ENCODE results near the gene SWAP70.
"Not testable (repeated sequence)": the region's sequence is repeated elsewhere in the genome, so short reads cannot be mapped to it uniquely, and the experiment has no call there.

SWAP70 gene

DNA sequence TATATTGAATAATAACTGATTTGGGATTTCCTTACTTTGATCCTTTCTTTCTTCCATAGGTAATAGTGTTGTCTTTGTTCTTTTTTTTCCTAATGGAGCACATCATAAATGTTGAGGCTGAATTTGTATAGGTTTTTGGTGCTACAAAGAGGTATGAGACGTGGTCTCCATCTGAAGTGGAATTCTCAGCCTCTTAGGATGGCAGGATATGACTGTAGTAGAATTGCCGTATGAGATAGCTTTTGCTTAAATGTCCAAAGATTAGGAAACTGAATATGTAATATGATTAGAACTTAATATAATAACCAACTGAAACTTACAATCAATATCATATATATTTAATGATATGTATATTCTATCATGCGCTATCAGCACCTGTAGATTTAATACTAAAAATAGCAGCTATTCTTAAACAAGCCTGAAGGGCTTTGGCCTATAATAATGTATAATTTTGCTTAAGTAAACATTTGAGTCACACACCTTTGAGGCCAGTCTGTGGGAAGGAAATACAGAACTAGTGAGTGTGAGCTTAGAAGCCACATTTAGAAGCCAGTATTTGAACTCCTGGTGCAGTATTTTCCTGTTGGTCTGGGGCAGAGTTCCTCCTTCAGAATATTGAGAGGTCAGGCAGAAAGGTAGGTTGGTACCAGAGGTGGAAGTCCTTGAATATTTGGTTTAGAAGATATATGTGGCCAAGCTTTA is 62.6 kb downstream of the SWAP70 start:
- DNase-seq: no peak

DNA sequence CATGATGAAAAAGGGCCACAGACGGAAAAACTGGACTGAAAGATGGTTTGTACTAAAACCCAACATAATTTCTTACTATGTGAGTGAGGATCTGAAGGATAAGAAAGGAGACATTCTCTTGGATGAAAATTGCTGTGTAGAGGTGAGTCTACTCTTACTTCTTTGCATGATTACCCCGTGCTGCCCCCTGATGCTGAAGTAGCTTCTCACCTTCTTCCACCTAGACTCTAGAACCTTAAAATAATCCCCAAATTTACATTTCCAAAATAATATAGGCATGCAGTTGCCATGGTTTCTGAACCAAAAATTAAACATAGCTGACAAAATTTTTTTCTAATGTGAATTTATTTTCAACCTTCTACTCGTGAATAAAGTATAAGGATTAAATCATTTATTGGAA is 64.2 kb downstream of the SWAP70 start:
- no peak for DNase-seq

DNA sequence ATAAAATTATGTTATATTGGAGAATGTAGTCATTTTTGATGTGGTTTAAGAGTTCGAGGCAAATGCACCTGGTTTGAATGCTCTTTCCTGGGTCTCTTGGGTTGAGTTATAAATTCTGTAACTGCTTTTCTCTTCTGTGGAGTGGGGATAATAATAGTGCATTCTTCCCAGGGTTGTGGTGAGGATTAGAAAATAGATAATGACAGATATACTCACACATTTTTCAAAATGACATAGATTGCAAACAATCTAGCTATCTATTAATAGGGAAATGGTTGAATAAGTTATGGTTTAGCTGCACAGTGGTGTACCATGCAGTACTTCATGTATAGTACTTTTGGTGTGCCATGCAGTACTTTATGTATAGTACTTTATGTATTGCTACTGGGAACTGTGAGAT is 67.4 kb downstream of the SWAP70 start:
- DNase-seq: no peak

DNA sequence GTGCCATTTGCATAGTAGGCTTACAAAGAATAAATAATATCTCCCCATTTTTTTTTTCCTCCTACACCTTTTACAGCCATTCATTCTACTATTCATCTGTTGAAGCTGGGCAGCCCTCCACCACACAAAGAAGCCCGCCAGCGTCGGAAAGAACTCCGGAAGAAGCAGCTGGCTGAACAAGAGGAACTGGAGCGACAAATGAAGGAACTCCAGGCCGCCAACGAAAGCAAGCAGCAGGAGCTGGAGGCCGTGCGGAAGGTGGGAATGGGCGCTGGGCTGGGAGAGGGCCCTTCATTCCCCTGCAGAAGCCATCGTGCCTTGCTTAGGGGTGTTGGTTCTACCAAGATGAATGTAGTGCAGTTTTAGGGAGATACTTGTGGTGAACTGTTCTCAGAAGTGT is 68.6 kb downstream of the SWAP70 start:
- DNase-seq: no peak

DNA sequence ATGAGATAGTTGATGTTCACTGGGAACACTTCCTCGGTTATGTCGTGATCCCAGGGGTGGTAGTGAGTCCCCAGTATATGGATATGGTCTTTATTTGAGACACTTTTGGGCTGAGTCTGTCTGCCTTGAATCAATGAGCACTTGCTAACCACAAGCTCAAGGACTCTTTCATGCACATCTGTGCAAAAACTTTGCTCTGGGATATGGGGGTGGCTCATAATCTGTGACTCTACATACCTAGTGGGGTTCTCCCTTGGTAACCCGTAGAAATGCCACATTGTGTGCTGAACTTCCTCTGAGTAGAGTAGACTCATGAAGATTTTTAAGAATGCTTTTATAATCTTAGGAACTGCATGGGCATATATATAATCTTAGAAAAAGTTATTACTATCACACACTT is 69.3 kb downstream of the SWAP70 start:
- DNase-seq: no peak

DNA sequence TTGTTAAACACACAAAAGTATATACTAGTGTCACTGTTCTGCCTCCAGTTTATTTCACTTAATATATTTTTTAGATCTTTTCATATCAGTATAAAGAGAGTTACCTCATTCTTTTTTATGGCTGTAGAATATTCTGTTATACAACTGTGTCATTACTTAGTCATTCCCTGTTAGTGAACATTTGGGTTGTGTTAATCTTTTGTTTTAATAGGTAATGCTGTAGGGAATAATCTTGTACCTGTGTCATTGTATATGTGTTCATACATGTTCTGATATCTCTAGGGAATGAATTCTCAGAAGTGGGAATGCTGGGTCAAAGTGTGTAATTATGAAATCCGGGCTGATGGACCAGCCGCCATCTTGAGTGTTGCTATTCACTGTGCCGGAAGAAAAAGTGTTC is 71.4 kb downstream of the SWAP70 start:
- DNase-seq: no peak

DNA sequence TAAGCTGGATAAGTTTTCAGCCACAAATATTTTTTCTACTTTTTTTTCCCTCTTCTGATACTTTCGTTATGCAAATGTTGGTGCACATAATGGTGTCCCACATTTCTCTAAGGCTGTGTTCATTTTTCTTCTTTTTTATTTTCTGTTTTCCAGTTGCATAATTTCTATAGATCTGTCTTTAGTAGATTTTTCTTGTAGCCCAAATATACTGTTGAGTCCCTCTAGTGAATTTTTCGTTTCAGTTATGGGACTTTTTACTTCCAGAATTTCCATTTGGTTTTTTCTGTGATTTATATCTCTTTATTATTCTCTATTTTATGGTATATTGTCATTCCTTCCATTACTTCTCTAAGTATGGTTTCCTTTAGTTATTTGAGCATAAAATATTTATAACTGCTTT is 72.0 kb downstream of the SWAP70 start:
- no peak for DNase-seq

DNA sequence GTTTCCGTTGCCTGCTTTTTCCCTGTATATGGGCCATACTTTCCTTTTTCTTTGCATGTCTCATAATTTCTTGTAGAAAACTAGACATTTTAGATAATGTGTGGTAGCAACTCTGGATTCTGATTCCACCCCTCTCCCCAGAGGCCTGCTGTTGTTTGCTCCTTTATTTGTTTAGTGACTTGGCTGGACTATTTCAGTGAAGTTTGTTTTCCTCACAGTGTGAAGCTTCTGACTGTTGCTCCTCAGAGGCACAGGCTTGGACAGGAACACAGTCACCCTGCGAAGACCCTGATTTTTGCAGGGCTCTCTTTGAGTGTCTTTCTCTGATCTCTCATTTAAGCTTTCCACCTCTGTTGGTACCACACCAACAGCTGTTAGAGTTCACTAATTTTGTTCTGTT is 72.5 kb downstream of the SWAP70 start:
- no peak for DNase-seq

DNA sequence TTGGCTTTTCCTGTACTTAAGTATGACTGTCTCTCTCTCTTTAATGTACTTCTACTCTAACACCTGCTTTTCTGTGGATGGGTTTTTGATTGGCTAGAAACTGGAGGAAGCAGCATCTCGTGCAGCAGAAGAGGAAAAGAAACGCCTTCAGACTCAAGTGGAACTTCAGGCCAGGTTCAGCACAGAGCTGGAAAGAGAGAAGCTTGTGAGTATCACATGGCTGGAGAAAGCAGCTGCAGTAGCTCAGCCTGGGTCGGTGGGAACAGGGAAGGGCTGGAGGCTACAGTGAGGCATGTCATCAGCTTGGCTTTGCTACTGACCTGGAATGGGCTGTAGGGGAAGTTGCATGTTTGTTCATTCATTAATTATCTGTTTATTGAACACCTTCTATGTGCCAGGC is 74.2 kb downstream of the SWAP70 start:
- DNase-seq: no peak

DNA sequence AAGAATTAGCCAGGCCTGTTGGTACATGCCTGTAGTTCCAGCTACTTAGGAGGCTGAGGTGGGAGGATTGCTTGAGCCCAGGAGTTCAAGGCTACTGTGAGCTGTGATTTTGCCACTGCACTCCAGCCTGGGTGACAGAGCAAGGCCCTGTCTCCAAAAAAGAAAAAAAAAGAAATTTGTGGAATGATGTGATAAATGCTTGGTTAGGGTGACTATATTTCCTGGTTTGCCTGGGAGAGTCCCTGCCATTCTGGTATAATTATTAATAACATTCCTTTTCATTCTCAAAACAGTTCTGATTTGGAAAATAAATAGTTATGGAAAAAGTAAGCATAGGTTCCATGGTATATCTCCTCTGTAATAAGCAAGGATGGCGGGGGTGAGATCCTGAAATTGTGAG is 74.8 kb downstream of the SWAP70 start:
- DNase-seq: no peak

DNA sequence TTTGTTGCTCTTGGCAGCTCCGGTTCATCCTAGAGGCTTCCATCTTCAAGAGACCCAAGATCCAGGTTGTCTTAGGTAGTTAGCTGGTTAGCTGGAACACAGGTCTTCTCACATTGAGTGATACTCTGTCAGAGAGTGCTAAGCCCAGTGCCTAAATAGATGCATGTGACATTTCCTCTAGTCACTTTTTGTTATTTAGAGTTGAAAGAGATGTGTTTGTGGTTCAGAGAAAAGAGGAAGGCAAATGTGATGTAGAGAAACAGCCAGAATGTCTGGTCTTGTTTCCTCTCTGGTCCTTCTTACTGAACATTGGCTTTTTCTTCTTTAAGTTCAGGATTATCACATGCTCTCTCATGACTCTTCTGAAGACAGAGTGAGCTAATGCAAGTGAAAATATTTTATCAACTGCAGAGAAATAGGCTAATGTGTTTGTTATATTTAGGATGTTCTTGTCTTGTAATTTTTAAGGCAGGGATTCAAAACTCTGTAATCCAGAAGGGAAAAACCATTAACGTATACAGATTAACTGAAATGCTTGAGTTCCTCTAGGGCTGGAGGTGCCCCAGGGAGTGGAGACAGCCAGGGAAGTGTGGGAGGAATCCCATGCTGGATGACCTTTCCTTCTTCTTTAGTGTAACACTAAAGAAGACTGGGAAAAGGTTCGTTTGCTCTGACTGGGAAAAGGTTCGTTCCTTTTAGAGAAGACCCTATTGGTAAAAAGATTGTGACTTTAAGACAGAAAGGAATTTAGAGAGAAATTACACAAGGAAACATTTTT is 75.4 kb downstream of the SWAP70 start:
- DNase-seq: no peak

DNA sequence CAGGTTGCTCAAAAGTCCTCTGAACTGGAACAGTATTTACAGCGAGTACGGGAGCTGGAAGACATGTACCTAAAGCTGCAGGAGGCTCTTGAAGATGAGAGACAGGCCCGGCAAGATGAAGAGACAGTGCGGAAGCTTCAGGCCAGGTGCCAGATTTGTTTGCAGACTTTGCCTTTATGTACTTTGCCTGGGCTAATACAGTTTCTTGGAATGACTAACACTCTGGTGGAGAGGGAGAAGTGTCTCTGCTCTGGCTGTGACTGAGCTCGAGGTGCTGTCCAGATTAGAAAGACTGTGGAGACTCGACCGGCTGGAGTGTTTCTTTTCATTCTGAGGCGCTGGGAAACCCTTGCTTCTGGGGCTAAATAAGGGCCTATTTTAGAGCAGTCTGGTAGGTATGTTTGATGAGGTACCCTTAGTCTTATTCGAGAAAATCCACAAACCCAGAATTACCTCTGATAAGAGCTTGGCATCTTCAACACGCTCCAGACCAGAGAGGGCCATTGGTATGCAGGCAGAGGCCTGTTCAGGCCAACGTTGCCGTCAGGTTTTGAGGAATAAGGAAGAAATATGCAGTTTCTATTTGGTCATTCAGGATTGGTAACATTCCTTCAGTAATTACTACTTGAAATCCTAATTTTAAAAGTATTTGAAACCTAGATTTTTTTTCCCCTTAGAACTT is 76.5 kb downstream of the SWAP70 start:
- no peak for DNase-seq

DNA sequence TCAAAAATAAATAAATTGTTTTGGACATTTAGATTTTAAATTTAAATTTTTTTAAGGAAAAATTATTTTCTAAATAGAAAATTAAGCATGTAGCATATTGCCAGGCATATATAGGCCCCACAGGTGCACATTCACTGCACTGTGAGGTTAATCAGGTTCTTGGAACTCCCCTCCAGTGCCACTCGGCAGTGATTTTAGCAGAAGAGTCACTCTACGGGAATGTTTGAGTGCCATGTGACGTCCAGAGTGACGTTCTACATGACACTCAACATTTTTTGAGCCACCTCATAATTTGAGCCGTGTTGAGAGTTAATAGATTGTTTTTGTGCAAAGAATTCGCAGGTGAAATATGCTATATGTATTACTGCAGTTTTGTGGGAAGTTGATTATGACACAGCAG is 77.4 kb downstream of the SWAP70 start:
- no peak for DNase-seq

DNA sequence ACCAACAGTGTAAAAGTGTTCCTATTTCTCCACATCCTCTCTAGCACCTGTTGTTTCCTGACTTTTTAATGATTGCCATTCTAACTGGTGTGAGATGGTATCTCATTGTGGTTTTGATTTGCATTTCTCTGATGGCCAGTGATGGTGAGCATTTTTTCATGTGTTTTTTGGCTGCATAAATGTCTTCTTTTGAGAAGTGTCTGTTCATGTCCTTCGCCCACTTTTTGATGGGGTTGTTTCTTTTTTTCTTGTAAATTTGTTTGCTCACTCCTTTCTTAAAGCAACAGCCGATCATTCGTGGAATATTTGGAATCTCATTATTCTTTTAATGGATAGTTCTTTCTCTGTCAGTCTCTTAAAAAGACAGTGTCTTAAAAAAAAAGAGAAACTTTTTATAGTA is 79.6 kb downstream of the SWAP70 start:
- not testable (repeated sequence) for DNase-seq

DNA sequence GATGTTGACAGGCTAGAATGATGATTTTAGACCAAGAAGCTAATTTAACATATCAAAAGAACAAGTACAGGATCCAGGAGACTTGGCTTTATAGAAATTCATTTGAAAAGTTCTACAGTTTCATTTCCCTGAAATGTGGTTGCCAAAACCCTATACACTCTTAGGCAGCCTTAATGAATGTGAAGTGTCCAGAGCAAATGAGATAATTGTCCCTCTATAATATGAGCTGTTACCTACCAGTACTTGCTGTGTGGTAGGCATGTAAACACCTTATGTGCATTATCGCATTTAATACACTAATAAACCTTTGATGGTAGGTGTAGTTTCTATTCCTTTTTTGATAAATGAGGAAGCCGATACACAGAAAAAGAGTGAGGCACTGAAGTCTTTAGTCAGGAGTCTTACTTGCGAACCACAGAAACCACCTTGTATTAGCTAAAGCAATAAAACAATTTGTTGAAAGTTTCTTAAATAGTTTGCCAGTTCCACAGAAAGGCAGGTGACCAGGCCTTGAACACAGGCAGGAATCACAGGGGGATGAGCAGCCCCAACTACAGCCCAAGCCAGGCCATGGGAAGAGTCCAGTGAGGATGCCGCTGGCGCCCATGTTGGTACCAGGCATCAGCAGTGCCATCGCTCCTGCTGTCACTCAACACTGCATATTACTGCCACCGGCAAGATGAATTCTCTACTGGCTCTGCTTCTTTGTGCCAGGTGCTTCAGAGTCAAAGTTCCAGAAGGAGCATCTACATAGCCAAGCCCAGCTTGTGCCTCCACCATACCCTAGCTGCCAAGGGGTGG is 81.7 kb downstream of the SWAP70 start:
- DNase-seq: no peak

DNA sequence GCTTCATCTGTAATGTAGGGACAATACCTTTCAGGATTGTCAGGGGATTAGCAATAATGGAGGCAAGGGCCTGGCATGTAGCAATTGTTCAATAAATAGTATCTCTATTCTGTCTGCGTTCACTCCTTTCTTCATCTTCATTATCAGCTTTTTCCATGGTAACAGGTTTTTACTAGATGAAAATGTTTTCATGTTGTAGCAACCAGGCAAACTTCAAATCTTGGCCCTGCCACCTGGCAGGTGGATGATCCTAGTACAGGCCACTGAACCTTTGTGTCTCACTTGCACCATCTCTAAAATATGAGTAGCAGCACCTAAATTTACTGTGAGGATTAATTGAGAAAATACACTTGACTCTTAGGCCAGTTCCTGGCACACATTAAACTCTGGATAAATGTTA is 83.4 kb downstream of the SWAP70 start:
- DNase-seq: no peak

DNA sequence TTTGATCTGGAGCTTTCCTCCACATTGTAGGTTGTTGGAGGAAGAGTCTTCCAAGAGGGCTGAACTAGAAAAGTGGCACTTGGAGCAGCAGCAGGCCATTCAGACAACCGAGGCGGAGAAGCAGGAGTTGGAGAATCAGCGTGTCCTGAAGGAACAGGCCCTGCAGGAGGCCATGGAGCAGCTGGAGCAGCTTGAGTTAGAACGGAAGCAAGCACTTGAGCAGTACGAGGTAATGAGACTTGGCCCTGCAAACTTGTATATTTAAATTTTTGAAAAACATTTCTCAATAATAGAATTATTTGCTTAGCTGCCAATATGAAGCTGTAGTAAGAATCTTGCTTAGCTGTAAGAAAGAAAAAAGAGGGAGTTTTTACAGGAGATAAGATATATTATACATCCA is 84.0 kb downstream of the SWAP70 start:
- DNase-seq: no peak

DNA sequence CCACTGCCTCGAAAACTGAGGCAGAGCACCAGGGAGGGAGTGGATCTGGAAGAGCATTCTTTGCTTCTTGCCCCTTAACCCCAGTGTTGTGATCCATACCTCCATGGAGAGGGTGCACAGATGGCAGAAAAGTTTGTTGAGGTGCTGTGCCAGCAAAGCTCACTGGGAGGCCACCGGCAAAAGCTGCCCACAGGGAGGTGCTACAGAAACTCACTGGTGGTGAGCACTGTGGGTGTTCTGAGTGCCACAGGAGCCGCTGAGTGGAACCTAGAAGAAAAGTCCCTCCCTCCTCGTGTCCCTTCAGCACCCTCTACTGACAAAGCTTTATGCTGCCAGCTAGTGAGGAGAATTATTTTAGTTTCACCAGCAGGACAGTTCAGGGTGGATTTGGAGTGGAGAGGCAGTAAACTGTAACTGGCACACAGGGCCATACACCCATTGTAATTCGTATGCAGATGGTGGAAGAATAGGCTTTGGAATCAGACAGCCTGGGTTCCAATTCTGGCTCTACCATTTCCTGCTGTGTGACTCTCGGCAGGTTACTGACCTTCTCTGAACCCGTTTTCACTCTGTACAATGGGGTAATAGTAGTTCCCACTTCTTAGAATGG is 84.6 kb downstream of the SWAP70 start:
- peak; percentile 88 for DNase-seq

DNA sequence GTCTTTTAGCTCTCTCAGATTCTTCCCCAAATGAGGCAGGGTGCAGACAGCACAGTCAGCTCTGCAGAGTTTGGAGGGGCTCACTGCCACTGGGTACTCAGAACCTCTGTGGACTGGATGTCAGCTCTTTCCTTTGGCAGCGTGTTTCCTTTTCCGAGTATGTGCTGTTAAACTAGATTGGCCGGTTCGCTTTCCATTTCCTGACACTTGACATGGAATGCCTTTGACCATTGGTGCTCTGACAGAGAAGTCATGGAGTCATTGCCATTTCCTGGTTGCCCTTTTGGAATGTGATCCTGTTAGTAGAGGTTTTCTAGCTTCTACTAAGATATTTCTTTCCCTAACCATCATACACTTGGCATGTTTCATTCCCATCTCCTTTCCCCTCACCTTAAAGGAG is 86.7 kb downstream of the SWAP70 start:
- no peak for DNase-seq

DNA sequence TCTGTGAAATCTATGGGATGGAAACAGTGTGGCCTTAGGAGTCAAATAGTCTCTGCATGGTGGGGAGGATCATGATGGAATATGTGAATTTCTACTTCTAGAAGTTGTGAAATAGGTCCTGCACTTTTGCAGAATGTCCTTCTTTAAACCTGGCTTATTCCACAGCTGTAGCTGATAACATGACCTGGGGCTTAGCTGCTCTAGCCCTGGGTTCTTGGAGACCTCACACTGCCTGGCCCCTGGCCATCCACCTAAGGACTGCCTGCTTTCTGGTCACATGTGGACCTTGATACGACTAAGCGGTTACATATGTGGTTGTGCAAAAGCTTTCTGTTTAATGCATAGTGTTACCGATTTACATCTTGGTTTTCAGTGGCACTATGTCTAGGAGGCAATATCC is 88.2 kb downstream of the SWAP70 start:
- peak; percentile 34 for DNase-seq

DNA sequence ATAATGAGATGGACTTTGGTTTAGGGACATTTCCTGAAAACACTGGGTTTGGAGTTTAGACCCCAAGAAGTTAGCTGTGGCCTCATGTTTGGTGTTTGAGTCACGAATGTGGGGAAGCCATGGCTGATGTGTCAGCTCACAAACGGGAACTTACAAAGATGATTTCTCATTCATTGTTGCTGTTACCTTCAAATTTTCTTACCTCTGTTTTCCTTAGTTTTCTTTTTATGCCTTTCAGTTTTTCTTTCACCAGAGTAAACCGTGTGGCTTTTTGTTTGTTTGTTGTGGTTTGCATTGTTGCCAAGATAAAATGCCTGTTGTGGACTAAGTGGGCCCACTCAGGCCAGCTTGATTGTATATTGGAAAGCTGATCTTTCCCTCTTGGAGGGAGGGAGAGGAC is 89.1 kb downstream of the SWAP70 start:
- no peak for DNase-seq

DNA sequence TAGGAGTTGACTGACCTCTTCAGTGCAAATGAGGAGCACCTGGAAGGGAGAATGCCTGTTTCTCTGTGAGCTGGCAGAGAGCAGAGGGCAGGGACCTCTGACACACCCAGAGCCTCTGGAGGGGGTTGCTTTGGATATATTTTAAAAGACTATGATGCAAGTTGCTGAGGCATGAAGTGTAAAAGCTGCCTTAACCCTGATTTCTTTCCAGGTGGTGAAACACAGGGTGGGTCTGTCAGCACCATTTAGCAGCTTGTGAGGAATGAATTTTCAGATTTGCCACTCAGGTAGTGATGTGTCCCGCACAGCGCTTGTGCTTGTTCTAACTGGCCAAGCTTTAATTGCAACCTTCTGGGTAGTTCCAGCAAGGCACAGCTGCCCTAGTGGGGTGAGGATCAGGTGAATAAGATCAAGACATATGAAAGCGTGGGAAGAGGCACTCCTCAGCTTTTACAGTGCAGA is 90.2 kb downstream of the SWAP70 start:
- DNase-seq: no peak
